BE2C (cell line): ENCODE results near the gene CD79A.
A peak's percentile ranks its signal among the peaks of the same experiment; 100 is the strongest.
"Not testable (repeated sequence)": the region's sequence is repeated elsewhere in the genome, so short reads cannot be mapped to it uniquely, and the experiment has no call there.

Experiments used
- DNase-seq: peaks from one replicate; pipeline ENCODE4 v3.0.0-alpha.2; 2020
- H3K27me3 ChIP-seq: fragments of 250-450 bp; sonication (Bioruptor Pico); 2 replicates; pipeline ENCODE4 v1.5.1; 2020; ENCODE audit warnings: mild to moderate bottlenecking
- H3K36me3 ChIP-seq: fragments of 250-450 bp; sonication (Bioruptor Pico); 2 replicates; pipeline ENCODE4 v1.5.1; 2020; ENCODE audit warnings: mild to moderate bottlenecking
- H3K4me1 ChIP-seq: fragments of 250-450 bp; sonication (Bioruptor Pico); 2 replicates; pipeline ENCODE4 v1.5.1; 2020
- H3K4me3 ChIP-seq: 2 replicates; pipeline ENCODE4 v1.5.1; 2011; ENCODE audit warnings: low read depth, low read length
- H3K9me3 ChIP-seq: fragments of 250-450 bp; sonication (Bioruptor Pico); 2 replicates; pipeline ENCODE4 v1.5.1; 2020
- TF ChIP-seq, protein P1 (sequence below): IDR thresholded peaks from 2 replicates; pipeline ENCODE4 v1.5.1; 2012; ENCODE audit warnings: mild to moderate bottlenecking, low read depth, low read length

CD79A gene

GRCh38 chr19:41872384-41872774 lies 4.7 kb upstream of the CD79A start:
- TF ChIP-seq, protein P1, sequence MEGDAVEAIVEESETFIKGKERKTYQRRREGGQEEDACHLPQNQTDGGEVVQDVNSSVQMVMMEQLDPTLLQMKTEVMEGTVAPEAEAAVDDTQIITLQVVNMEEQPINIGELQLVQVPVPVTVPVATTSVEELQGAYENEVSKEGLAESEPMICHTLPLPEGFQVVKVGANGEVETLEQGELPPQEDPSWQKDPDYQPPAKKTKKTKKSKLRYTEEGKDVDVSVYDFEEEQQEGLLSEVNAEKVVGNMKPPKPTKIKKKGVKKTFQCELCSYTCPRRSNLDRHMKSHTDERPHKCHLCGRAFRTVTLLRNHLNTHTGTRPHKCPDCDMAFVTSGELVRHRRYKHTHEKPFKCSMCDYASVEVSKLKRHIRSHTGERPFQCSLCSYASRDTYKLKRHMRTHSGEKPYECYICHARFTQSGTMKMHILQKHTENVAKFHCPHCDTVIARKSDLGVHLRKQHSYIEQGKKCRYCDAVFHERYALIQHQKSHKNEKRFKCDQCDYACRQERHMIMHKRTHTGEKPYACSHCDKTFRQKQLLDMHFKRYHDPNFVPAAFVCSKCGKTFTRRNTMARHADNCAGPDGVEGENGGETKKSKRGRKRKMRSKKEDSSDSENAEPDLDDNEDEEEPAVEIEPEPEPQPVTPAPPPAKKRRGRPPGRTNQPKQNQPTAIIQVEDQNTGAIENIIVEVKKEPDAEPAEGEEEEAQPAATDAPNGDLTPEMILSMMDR, result no peak
- Histone ChIP-seq H3K36me3 (peaks cover 50% of the 10 kb centered on the region), H3K4me3 (no peak overlapping the region), H3K9me3 (no peaks in the 10 kb centered on the region), H3K4me1 (no peaks in the 10 kb centered on the region), H3K27me3 (0 out of 2 replicates have a peak, but pooled peaks cover 4% of the 10 kb centered on the region)
- no peak for DNase-seq

DNA sequence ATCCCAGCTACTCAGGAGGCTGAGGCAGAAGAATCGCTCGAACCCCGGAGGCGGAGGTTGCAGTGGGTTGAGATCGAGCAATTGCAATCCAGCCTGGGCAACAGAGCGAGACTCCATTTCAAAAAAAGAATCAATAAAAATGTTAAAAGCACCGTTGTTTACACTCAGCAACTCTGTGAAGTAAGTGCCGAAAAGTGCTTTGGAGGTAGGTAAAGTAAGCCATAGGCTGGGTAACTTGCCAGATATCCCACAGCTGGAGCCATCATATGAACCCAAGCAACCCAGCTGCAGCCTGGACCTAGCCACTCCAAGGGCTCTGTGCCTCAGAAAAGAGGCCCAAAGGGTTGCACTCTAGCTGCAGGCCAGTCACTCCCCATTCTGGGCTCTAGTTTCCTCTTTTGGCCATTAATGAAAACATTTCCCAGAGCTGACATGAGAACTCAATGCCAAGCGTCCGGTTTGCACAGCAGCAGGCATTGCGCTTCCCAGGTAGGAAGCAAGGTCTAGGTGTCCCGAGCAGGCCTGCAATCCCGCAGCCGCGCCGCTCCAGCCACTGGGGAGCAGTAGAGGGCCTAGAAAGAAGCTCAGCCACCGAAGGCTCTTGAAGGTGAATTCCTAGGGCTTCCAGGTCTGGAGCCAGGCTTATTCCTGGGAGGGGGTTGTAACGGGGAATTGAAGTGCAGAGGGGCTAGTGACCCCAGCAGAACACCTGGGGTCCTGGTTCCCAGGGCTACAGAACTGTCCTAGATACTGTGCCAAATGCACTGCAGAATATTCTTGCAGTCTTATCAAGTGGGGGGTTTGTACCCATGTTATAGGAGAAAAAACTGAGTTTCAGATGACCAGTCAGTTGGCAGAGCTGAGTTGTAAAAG lies 4.1 kb upstream of the CD79A start:
- Histone ChIP-seq H3K9me3 (no peaks in the 10 kb centered on the region), H3K4me1 (no peaks in the 10 kb centered on the region), H3K36me3 (peaks cover 43% of the 10 kb centered on the region), H3K27me3 (0 out of 2 replicates have a peak, but pooled peaks cover 4% of the 10 kb centered on the region), H3K4me3 (no peak overlapping the region)
- DNase-seq, result peak; percentile 81
- TF ChIP-seq, protein P1, result peak; percentile 86

DNA sequence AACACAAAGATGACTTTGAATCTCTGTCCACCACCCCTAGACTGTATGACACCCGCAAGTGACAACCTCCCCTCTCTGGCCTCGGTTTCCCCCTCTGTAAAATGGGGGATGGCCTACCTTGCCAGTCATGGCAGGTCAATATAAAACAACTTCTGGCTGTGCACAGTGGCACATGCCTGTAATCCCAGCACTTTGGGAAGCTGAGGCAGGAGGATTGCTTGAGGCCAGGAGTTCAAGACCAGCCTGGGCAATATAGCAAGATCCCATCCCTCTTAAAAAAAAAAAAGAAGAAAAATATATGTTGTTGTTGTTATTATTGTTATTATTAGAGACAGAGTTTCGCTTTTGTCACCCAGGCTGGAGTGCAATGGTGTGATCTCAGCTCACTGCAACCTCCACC lies 1.1 kb upstream of the CD79A start:
- peaks cover 15% of the 10 kb centered on the region for H3K36me3 ChIP-seq
- H3K4me3 ChIP-seq, DNase-seq, H3K4me1 ChIP-seq, H3K9me3 ChIP-seq, H3K27me3 ChIP-seq: not testable (repeated sequence)

DNA sequence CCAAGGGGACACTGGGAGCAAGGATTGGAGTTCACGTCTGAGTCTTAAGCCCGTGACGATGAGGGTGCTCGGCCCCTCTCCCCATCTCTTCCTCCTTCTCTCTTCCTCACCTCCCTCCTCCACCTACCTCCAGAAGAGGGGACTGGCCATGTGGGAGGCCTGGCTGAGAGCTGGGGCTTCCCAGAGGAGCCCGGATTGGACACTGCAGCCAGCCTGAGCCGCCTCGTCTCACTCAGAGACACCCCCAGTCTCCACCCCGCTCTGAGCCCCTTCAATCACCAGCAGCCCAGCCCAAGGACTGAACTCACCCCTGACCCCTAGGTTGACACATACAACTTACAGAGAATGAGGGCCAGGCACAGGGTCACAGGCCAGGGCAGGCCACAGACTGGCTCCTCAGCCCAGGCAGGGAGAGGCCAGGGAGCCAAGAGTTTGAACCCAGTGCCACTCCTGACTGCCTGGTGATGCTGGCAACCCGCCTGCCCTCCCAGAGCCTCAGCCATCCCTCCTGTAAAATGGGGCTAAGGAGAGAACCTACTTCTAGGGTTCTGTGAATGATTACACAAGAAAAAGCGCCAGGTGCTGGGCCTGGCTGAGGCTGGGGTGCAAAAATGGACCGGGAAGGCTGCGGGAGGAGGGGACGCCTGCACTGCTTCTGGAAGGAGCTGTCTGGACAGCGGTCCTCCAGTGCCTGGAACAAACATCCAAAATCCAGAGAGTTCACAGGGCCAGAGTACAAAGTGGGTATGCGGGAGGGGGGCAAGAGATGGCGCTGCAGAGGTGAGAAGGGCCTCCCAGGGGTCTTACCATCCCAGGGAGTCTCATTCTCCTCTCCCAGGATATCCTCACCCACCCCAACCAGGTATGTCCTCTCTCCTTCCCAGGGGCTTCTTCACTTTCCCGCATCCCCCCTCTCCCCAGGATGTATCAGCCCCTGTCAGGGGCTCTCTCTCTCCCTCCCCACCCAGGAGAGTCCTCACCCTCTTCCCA lies 1.1 kb downstream of the CD79A start:
- no peak for DNase-seq
- Histone ChIP-seq H3K27me3 (peaks cover 17% of the 10 kb centered on the region), H3K4me3 (no peak overlapping the region), H3K4me1 (no peaks in the 10 kb centered on the region), H3K9me3 (no peaks in the 10 kb centered on the region), H3K36me3 (no peaks in the 10 kb centered on the region)
- TF ChIP-seq, protein P1, result no peak

DNA sequence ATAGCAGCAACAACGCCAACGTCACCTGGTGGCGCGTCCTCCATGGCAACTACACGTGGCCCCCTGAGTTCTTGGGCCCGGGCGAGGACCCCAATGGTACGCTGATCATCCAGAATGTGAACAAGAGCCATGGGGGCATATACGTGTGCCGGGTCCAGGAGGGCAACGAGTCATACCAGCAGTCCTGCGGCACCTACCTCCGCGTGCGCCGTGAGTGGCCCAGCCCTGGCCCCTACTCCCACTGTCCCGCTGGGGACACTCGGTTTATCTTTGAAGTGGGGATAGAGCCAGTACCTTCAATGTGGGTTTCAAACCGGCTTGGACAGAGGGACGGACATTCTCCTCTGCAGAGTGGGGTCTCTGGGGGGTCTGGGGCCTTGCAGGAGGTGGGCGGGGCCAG lies 2.0 kb downstream of the CD79A start:
- no peaks in the 10 kb centered on the region for H3K4me1 ChIP-seq
- H3K27me3 ChIP-seq, result peaks cover 21% of the 10 kb centered on the region
- no peaks in the 10 kb centered on the region for H3K9me3 ChIP-seq
- no peaks in the 10 kb centered on the region for H3K36me3 ChIP-seq
- DNase-seq, result no peak
- TF ChIP-seq, protein P1, result no peak
- no peak overlapping the region for H3K4me3 ChIP-seq

DNA sequence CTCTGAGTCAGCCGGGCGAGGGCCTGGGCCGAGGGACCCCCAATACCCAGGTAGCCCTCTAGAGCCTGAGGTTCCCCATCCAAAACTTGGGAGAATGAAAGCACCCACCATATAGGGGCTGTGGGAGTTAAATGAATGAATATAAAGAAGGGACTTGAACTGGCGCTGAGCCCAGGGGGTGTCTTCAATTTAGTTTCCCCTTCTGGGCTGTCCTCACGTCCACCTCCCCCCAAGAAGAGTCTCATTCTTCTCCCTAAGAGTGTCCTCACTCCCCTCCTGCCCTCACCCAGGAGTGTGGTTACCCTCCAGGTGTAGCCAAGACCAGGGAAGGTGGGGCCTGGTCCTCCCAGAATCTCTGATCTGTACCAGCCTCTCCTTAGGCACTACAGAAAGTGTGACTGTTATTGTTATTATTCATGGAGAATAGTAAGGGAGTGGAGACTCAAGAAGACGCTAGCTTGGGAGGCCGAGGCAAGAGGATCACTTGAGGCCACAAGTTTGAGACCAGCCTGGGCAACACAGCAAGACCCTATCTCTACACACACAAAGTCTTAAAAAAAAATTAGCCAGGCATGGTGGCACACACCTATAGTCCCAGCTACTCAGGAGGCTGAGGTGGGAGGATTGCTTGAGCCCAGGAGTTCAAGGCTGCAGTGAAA lies 2.7 kb downstream of the CD79A start:
- no peaks in the 10 kb centered on the region for H3K4me1 ChIP-seq
- DNase-seq, result no peak

More for the DNA sequence above, 2.7 kb downstream of the CD79A start:
- Histone ChIP-seq H3K4me3 (no peak overlapping the region), H3K9me3 (no peaks in the 10 kb centered on the region), H3K36me3 (no peaks in the 10 kb centered on the region), H3K27me3 (peaks cover 21% of the 10 kb centered on the region)
- TF ChIP-seq, protein P1, result no peak
